Breast epithelium (tissue), 4 donors: ENCODE results near the gene ACP3. TPM values are rescaled to one million over a fixed set of nuclear protein-coding genes. Genes with fewer than 3 reads are reported as not detected.
"Not testable (repeated sequence)": the region's sequence is repeated elsewhere in the genome, so short reads cannot be mapped to it uniquely, and the experiment has no call there.

ENCODE experiments used
- DNase-seq, 2 donors: peaks; one replicate each; pipeline ENCODE4 v3.0.0-alpha.2; 2019; ENCODE audit warnings: low spot score in 2 of 2
- H3K27ac ChIP-seq, 2 donors: fragments of 200-600 bp; sonication (generic) in 1 of 2; one replicate each; pipeline ENCODE4 v1.5.1; 2016 to 2019; ENCODE audit warnings: mild to moderate bottlenecking in 1 of 2
- H3K27me3 ChIP-seq, 2 donors: fragments of 200-600 bp; sonication (generic) in 1 of 2; one replicate each; pipeline versions ENCODE4 v1.5.1 to v1.6.0; 2017 to 2019; ENCODE audit warnings: control low read depth in 1 of 2, mild to moderate bottlenecking in 1 of 2
- H3K36me3 ChIP-seq: fragments of 200-600 bp; one replicate; pipeline ENCODE4 v1.5.1; 2019
- H3K4me1 ChIP-seq, 2 donors: fragments of 200-600 bp; sonication (generic); one replicate each; pipeline ENCODE4 v1.5.1; 2016 to 2019; ENCODE audit warnings: control low read depth in 1 of 2
- H3K4me3 ChIP-seq, 3 donors: fragments of 200-600 bp; sonication (generic); 1 replicate in 2 of 3; 2 replicates in 1 of 3; pipeline ENCODE4 v1.5.1; 2016 to 2019; ENCODE audit warnings: mild to moderate bottlenecking in 3 of 3, moderate library complexity in 2 of 3
- H3K9me3 ChIP-seq, 2 donors: fragments of 200-600 bp; sonication (generic) in 1 of 2; one replicate each; pipeline ENCODE4 v1.5.1; 2016 to 2019; ENCODE audit warnings: control low read depth in 1 of 2
- CTCF ChIP-seq, 3 donors: fragments of 450-650 bp; IDR thresholded peaks; one replicate each; pipeline ENCODE4 v1.5.1; 2016 to 2017; ENCODE audit warnings: antibody characterized with exemption in 3 of 3, mild to moderate bottlenecking in 3 of 3, moderate library complexity in 3 of 3
- POLR2A ChIP-seq: fragments of 450-650 bp; IDR thresholded peaks from one replicate; pipeline ENCODE4 v1.6.1; 2016; ENCODE audit warnings: antibody characterized with exemption, mild to moderate bottlenecking, moderate library complexity
- POLR2AphosphoS5 ChIP-seq, 3 donors: sonication (generic); formaldehyde crosslinking; IDR thresholded peaks; one replicate each; pipeline ENCODE4 v1.6.1; 2017; ENCODE audit warnings: antibody characterized with exemption in 3 of 3
- intact Hi-C: fragments of 100-400 bp; cut with DNase I; formaldehyde crosslinking; loops from one replicate; pipeline ENCODE4 v1.15.1; 2023; ENCODE audit warnings: low total_unique reads
- total RNA-seq, 3 donors: library from RNA; depleted of rRNA; stranded (reverse); fragments of >200 nt; gene quantifications; one replicate each; pipeline ENCODE4 v1.1.0, GENCODE V29; 2016

The ACP3 gene
- total RNA-seq, 3 donors from 2014 or later: 1.8 to 6.9 (median 6.7) TPM

- H3K4me1 ChIP-seq: no peaks in the 10 kb centered on the region
- H3K9me3 ChIP-seq: peaks cover 0 to 4% of the 10 kb centered on the region in 2 donors
- no peak overlapping the region for H3K4me3 ChIP-seq
- no peak for TF ChIP-seq POLR2AphosphoS5 (IDR thresholded peaks at IDR 0.05)
- no peak for TF ChIP-seq POLR2A
- TF ChIP-seq CTCF (IDR thresholded peaks at IDR 0.05): no peak
- no peak overlapping the region for H3K27ac ChIP-seq
- no peak for DNase-seq
- H3K36me3 ChIP-seq: no peaks in the 10 kb centered on the region
- intact Hi-C loops: no loop called here
- no peaks in the 10 kb centered on the region for H3K27me3 ChIP-seq
These were observed 77.1 kb downstream of the ACP3 start for GRCh38 chr3:132394320-132394719.

DNA sequence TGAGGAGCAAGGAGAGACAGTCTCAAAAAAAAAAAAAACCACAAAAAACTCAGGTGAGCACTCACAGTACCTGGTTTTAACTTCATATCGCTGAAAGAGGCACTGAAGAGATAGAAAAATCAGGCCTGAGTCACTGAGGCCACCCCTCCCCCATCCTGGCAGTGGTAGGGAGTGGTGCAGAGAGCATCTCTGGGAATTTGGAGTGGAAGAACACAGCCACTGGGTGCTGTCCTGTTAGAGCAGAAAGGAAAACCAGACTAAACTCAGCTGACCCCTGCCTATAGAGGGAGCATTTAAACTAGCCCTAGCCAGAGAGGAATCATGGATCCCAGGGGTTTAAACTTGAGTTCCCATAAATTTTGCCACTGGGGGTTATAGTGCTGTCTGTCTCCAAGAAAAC, 77.9 kb downstream of the ACP3 start:
- no peak for TF ChIP-seq POLR2AphosphoS5 (IDR thresholded peaks at IDR 0.05)
- no peak for TF ChIP-seq CTCF (IDR thresholded peaks at IDR 0.05)
- no peak for TF ChIP-seq POLR2A
- H3K4me1 ChIP-seq: no peaks in the 10 kb centered on the region
- DNase-seq: no peak
- intact Hi-C loops: no loop called here
- H3K27ac ChIP-seq: no peak overlapping the region
- H3K9me3 ChIP-seq: peaks cover 0 to 4% of the 10 kb centered on the region in 2 donors
- H3K36me3 ChIP-seq: no peaks in the 10 kb centered on the region
- H3K27me3 ChIP-seq: no peaks in the 10 kb centered on the region
- H3K4me3 ChIP-seq: no peak overlapping the region

- Histone ChIP-seq H3K4me3 (no peak overlapping the region), H3K4me1 (no peaks in the 10 kb centered on the region), H3K27ac (no peak overlapping the region), H3K9me3 (peaks cover 0 to 4% of the 10 kb centered on the region in 2 donors), H3K36me3 (no peaks in the 10 kb centered on the region), H3K27me3 (no peaks in the 10 kb centered on the region)
- DNase-seq: no peak
- TF ChIP-seq POLR2A: no peak
- no peak for TF ChIP-seq CTCF (IDR thresholded peaks at IDR 0.05)
- no peak for TF ChIP-seq POLR2AphosphoS5 (IDR thresholded peaks at IDR 0.05)
- intact Hi-C loops: no loop called here
These were observed 79.0 kb downstream of the ACP3 start for GRCh38 chr3:132396255-132396654.

GRCh38 chr3:132396776-132397175, 79.6 kb downstream of the ACP3 start:
- intact Hi-C loops, H3K27me3 ChIP-seq, H3K4me1 ChIP-seq, DNase-seq, H3K9me3 ChIP-seq, H3K4me3 ChIP-seq, H3K36me3 ChIP-seq, H3K27ac ChIP-seq: not testable (repeated sequence)

DNA sequence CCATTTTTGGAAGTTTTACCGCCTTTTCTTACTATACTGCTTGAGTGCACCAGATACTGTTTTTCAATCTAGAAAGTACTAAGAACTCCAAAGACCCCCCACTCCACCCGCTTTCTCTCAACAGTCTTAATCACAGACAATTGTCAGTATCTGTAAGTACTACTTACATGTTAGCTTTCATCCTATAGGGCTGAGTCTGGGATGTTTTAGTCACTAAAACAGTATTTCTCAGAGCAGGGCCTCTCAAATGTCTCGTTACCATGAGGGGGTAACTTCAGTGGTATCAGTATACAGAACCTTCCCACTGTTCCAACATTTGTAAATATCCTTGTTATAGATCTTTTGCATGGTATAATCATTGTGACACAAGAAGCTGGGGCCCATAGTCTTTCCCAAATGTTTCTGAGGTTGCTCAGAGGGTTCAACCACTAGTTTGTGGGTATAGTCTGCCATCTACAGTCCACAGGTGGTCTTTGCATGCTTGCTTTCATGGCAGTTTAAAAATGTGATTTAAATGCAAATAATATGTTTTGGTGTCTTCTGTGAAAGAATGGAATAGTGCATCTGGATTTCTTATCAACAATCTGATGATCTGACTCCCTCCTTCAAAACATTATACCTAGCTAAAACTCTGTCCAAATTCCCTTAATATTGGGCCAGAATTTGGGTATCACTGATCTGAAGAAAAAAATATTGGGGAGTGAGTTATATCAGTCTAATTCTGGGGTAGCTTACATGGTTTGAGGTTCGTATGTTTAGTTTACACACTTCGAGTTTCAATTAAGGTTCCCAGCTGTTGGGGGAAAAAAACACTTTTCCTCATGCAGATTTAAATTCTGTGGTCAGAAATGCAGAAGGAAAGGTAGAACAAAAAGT, 82.1 kb downstream of the ACP3 start:
- no peak overlapping the region for H3K27ac ChIP-seq
- H3K27me3 ChIP-seq: no peaks in the 10 kb centered on the region
- intact Hi-C loops: loop anchor here (2.0 kb wide), 1 partner anchor 38 kb away; no protein-coding TSS in a partner anchor
- no peak for DNase-seq
- H3K4me3 ChIP-seq: no peak overlapping the region
- H3K9me3 ChIP-seq: peaks cover 0 to 4% of the 10 kb centered on the region in 2 donors
- no peaks in the 10 kb centered on the region for H3K36me3 ChIP-seq
- no peaks in the 10 kb centered on the region for H3K4me1 ChIP-seq
- no peak for TF ChIP-seq POLR2A
- TF ChIP-seq POLR2AphosphoS5 (IDR thresholded peaks at IDR 0.05): no peak
- peak in 2 of 3 donors; percentile 35 to 52 for TF ChIP-seq CTCF (IDR thresholded peaks at IDR 0.05)
